Endothelial cell of umbilical vein (primary cell): ENCODE data around the gene RIT2. TPM values are rescaled to one million over a fixed set of nuclear protein-coding genes. Genes with fewer than 3 reads are reported as not detected.

Experiments used
- BruUV-seq: library from RNA; stranded (reverse); fragments of 400-500 nt; replicated peaks from 2 replicates; lab custom pipeline; 2021; lab: Mats Ljungman, UMichigan
- CTCF ChIA-PET: fragments of 300-600, 350-600 bp; sonication (Branson Sonifier 250); formaldehyde crosslinking; loops from one replicate; lab custom pipeline; 2021; ENCODE audit warnings: antibody characterized with exemption, inconsistent platforms; lab: Charles Lee
- POLR2A ChIA-PET: fragments of 300-600, 350-600 bp; sonication (Branson Sonifier 250); formaldehyde crosslinking; loops from one replicate; lab custom pipeline; 2021; ENCODE audit warnings: antibody characterized with exemption, inconsistent platforms; lab: Charles Lee
- DNase-seq: peaks from one replicate; pipeline ENCODE4 v3.0.0-alpha.2; 2011; ENCODE audit warnings: low read depth, low spot score
- FAIRE-seq: peaks from 2 replicates; lab custom pipeline; 2011; peaks lifted over from hg19 to GRCh38; lab: Jason Lieb, UNC
- H2AFZ ChIP-seq: 2 replicates; pipeline ENCODE4 v1.6.0; 2012; ENCODE audit warnings: low read depth, low read length, control low read depth, inconsistent platforms
- H3K27ac ChIP-seq: 2 replicates; pipeline ENCODE4 v1.5.1; 2011; ENCODE audit warnings: low read depth, mild to moderate bottlenecking, control low read depth, low read length, moderate library complexity; ENCODE audit not compliant: insufficient read depth
- H3K27me3 ChIP-seq, 2 experiments: 2 replicates each; pipeline versions ENCODE4 v1.6.0 to v1.6.1; 2011; ENCODE audit warnings: low read length in 2 of 2, mixed read lengths in 1 of 2; ENCODE audit not compliant: control insufficient read depth in 2 of 2, insufficient read depth in 2 of 2
- H3K36me3 ChIP-seq, 2 experiments: 2 replicates in 1 of 2; 3 replicates in 1 of 2; pipeline ENCODE4 v1.5.1; 2011; ENCODE audit warnings: low read length in 2 of 2, mild to moderate bottlenecking in 1 of 2, moderate library complexity in 1 of 2; ENCODE audit not compliant: control insufficient read depth in 2 of 2, insufficient read depth in 2 of 2; ENCODE audit errors: extremely low read depth in 1 of 2
- H3K4me1 ChIP-seq: 3 replicates; pipeline ENCODE4 v1.5.1; 2011; ENCODE audit warnings: mild to moderate bottlenecking, low read length; ENCODE audit not compliant: control insufficient read depth, insufficient read depth; ENCODE audit errors: extremely low read depth
- H3K4me2 ChIP-seq: 2 replicates; pipeline ENCODE4 v1.6.1; 2011; ENCODE audit warnings: low read length, control low read depth, mixed read lengths; ENCODE audit not compliant: insufficient read depth
- H3K4me3 ChIP-seq, 3 experiments: fragments of 200-600 bp in 1 of 3; sonication (generic), shearing (Covaris generic) in 1 of 3; replicated peaks in 1 of 3; 2 replicates each; pipeline ENCODE4 v1.5.1; 2011 to 2016; ENCODE audit warnings: control low read depth in 3 of 3, low read length in 3 of 3, mild to moderate bottlenecking in 2 of 3, inconsistent platforms in 1 of 3, low read depth in 1 of 3, moderate library complexity in 1 of 3; ENCODE audit not compliant: insufficient read depth in 1 of 3
- H3K79me2 ChIP-seq: 2 replicates; pipeline ENCODE4 v1.6.0; 2012; ENCODE audit warnings: low read length, inconsistent platforms; ENCODE audit not compliant: control insufficient read depth, insufficient read depth
- H3K9ac ChIP-seq: replicated peaks from 2 replicates; pipeline ENCODE3; 2011; ENCODE audit warnings: low read length, control low read depth; ENCODE audit not compliant: insufficient read depth; ENCODE audit errors: extremely low read depth
- H3K9me1 ChIP-seq: replicated peaks from 3 replicates; pipeline ENCODE4 v1.6.0; 2011; ENCODE audit warnings: mild to moderate bottlenecking, low read length; ENCODE audit not compliant: control insufficient read depth, insufficient read depth; ENCODE audit errors: extremely low read depth
- H3K9me3 ChIP-seq: replicated peaks from 2 replicates; pipeline ENCODE4 v1.5.1; 2012; ENCODE audit warnings: low read length, inconsistent platforms; ENCODE audit not compliant: control insufficient read depth, insufficient read depth
- H4K20me1 ChIP-seq: replicated peaks from 2 replicates; pipeline ENCODE3; 2011; ENCODE audit warnings: mild to moderate bottlenecking, low read length; ENCODE audit not compliant: control insufficient read depth, insufficient read depth; ENCODE audit errors: extremely low read depth
- EZH2 ChIP-seq: IDR thresholded peaks from 2 replicates; pipeline ENCODE4 v1.6.1; 2012; ENCODE audit warnings: borderline replicate concordance, low read depth, mild to moderate bottlenecking, moderate library complexity, low read length, inconsistent platforms; ENCODE audit not compliant: severe bottlenecking
- FOS ChIP-seq: IDR thresholded peaks from 2 replicates; pipeline ENCODE4 v1.6.1; 2011; ENCODE audit warnings: mild to moderate bottlenecking, low read length, moderate library complexity, borderline replicate concordance; ENCODE audit not compliant: insufficient read depth
- GATA2 ChIP-seq: IDR thresholded peaks from 2 replicates; pipeline ENCODE4 v1.7.0; 2011; ENCODE audit warnings: low read depth, mild to moderate bottlenecking, moderate library complexity, mixed read lengths, low read length; ENCODE audit not compliant: insufficient read length, insufficient read depth
- JUN ChIP-seq: IDR thresholded peaks from 2 replicates; pipeline ENCODE4 v1.6.1; 2011; ENCODE audit warnings: borderline replicate concordance, low read depth; ENCODE audit not compliant: insufficient read length, insufficient read depth
- MYC ChIP-seq: IDR thresholded peaks from one replicate; pipeline ENCODE4 v1.6.1; 2011; ENCODE audit warnings: mild to moderate bottlenecking, low read depth, low read length
- POLR2A ChIP-seq: IDR thresholded peaks from 2 replicates; pipeline ENCODE4 v1.6.1; 2012; ENCODE audit warnings: low read depth, mild to moderate bottlenecking, control low read depth, low read length
- POLR2AphosphoS5 ChIP-seq: IDR thresholded peaks from 2 replicates; pipeline ENCODE4 v1.6.1; 2012; ENCODE audit warnings: low read depth, mild to moderate bottlenecking, control low read depth, low read length, moderate library complexity; ENCODE audit not compliant: insufficient read depth
- dilution Hi-C: fragments of 300-500 bp; cut with MboI; formaldehyde crosslinking; loops from one replicate; pipeline ENCODE4 v1.15.0; 2019; ENCODE audit warnings: low sequenced_read_pairs; ENCODE audit not compliant: extremely low pct_ligation_motif_present
- intact Hi-C: fragments of 100-400 bp; cut with micrococcal nuclease; formaldehyde crosslinking; loops from one replicate; pipeline ENCODE4 v1.10.0; 2022
- polyA plus RNA-seq, 4 experiments: library from polyadenylated mRNA; depleted of rRNA in 3 of 4; stranded (reverse) in 3 of 4; unstranded in 1 of 4; fragments of >200 nt; gene quantifications; 2 replicates each; pipeline versions ENCODE4 v1.2.1 to v1.2.3, GENCODE V29; 2011 to 2012; ENCODE audit warnings: missing spikeins in 1 of 4
- total RNA-seq: library from RNA; stranded (reverse); gene quantifications from 2 replicates; pipeline ENCODE4 v1.2.3, GENCODE V29; 2021
- TF ChIP-seq, protein P1 (sequence below): IDR thresholded peaks from 2 replicates; pipeline ENCODE4 v1.6.1; 2011; ENCODE audit not compliant: insufficient read depth, insufficient read length
- TF ChIP-seq, protein P2 (sequence below), 2 donors: IDR thresholded peaks; 1 replicate in 1 of 2; 2 replicates in 1 of 2; pipeline ENCODE4 v1.5.1; 2011; ENCODE audit warnings: low read length in 2 of 2, mild to moderate bottlenecking in 2 of 2, moderate library complexity in 2 of 2, control low read depth in 1 of 2, inconsistent platforms in 1 of 2, low read depth in 1 of 2; ENCODE audit not compliant: insufficient read depth in 1 of 2; ENCODE audit errors: extremely low read depth in 1 of 2

Gene RIT2
- total and polyA plus RNA-seq, 2 donors (not counting 3 experiments of a cell fraction or from before 2014, with no cell fraction given): not detected

GRCh38 chr18:43134876-43135275, 19.4 kb upstream of the RIT2 start:
- POLR2A ChIA-PET: no interaction called here
- intact Hi-C loops (no loop called here), dilution Hi-C loops (no loop called here)
- Histone ChIP-seq H3K27ac (no peak overlapping the region), H3K9me3 (no peaks in the 10 kb centered on the region), H3K4me2 (no peak overlapping the region), H3K27me3 (no peaks in the 10 kb centered on the region), H3K9ac (no peak overlapping the region), H3K4me3 (no peak overlapping the region), H3K9me1 (no peaks in the 10 kb centered on the region), H3K4me1 (no peaks in the 10 kb centered on the region), H3K36me3 (no peaks in the 10 kb centered on the region), H3K79me2 (no peaks in the 10 kb centered on the region), H4K20me1 (no peaks in the 10 kb centered on the region), H2AFZ (no peak overlapping the region)
- no peak for TF ChIP-seq POLR2AphosphoS5
- TF ChIP-seq, protein P1, sequence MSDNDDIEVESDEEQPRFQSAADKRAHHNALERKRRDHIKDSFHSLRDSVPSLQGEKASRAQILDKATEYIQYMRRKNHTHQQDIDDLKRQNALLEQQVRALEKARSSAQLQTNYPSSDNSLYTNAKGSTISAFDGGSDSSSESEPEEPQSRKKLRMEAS: no peak
- TF ChIP-seq GATA2: no peak
- TF ChIP-seq, protein P2, sequence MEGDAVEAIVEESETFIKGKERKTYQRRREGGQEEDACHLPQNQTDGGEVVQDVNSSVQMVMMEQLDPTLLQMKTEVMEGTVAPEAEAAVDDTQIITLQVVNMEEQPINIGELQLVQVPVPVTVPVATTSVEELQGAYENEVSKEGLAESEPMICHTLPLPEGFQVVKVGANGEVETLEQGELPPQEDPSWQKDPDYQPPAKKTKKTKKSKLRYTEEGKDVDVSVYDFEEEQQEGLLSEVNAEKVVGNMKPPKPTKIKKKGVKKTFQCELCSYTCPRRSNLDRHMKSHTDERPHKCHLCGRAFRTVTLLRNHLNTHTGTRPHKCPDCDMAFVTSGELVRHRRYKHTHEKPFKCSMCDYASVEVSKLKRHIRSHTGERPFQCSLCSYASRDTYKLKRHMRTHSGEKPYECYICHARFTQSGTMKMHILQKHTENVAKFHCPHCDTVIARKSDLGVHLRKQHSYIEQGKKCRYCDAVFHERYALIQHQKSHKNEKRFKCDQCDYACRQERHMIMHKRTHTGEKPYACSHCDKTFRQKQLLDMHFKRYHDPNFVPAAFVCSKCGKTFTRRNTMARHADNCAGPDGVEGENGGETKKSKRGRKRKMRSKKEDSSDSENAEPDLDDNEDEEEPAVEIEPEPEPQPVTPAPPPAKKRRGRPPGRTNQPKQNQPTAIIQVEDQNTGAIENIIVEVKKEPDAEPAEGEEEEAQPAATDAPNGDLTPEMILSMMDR (IDR thresholded peaks at IDR 0.05; ENCODE audit: extremely low read depth in 1 of 2, insufficient read depth in 1 of 2, low read depth in 1 of 2, low read length in 2 of 2): no peak
- TF ChIP-seq FOS: no peak
- TF ChIP-seq JUN: no peak
- no peak for TF ChIP-seq MYC
- TF ChIP-seq EZH2: no peak
- TF ChIP-seq POLR2A: no peak
- BruUV-seq: no TSS peak
- CTCF ChIA-PET: no interaction called here
- no peak for DNase-seq
- FAIRE-seq: no peak
